ENCODE results near the gene FRAT1.
"Not testable (repeated sequence)": the region's sequence is repeated elsewhere in the genome, so short reads cannot be mapped to it uniquely, and the experiment has no call there.

FRAT1 gene

DNA sequence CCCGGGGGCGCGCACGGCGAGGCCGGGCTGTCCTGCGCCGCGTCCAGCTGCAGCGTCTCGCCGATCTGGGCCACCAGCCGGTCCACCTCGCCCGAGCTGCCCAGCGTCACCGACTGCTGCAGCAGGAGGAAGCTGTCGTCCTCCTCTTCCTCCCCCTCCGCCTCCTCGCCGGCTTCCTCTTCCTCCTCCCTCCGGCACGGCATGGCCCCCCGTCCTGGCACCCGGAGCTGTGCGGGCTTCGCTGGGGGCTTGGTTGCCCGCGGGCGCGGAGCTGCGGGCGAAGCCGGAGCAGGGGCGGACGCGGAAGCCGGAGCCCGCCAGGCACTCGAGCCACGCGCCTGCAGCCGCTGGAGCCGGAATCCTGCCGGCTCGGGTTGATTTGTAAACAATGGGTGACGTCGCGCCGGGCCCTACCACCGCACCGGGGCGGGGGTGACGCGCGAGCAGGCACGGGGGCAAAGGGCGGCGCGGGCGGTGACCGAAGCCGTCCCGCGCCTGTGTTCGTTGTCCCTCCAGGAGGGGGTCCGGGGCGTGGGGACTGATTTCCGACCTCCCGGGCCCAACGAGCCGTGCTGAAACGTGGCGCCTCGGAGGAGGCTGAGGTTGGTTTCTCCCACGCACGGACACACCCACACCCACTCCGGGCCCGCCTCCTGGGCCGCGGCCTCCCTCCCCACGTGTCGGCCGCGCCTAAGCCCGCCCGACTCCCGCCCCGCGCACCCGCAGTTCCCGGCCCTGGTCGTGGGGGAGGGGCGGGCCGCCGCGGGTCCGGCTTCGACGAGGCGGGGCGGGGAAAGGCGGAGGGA lies 15.5 kb downstream of the FRAT1 start, which contains the start of gene FRAT2:
Gene FRAT2 (minus strand): TSS at position 360 of the 806 bp plus-strand sequence. CDS start 157 bp downstream, at position 203.
- in situ Hi-C loops (cut with HindIII; ENCODE audit: low sequenced_read_pairs) = no loop called here

GRCh38 chr10:97335188-97335619 lies 16.1 kb downstream of the FRAT1 start:
- in situ Hi-C loops (cut with HindIII; ENCODE audit: low sequenced_read_pairs) = no loop called here

- in situ Hi-C loops (cut with HindIII; ENCODE audit: low sequenced_read_pairs) = no loop called here
Observed at GRCh38 chr10:97336006-97336405, 16.9 kb downstream of the FRAT1 start.

GRCh38 chr10:97336446-97336845 lies 17.4 kb downstream of the FRAT1 start:
- in situ Hi-C loops (cut with HindIII; ENCODE audit: low sequenced_read_pairs) = no loop called here

DNA sequence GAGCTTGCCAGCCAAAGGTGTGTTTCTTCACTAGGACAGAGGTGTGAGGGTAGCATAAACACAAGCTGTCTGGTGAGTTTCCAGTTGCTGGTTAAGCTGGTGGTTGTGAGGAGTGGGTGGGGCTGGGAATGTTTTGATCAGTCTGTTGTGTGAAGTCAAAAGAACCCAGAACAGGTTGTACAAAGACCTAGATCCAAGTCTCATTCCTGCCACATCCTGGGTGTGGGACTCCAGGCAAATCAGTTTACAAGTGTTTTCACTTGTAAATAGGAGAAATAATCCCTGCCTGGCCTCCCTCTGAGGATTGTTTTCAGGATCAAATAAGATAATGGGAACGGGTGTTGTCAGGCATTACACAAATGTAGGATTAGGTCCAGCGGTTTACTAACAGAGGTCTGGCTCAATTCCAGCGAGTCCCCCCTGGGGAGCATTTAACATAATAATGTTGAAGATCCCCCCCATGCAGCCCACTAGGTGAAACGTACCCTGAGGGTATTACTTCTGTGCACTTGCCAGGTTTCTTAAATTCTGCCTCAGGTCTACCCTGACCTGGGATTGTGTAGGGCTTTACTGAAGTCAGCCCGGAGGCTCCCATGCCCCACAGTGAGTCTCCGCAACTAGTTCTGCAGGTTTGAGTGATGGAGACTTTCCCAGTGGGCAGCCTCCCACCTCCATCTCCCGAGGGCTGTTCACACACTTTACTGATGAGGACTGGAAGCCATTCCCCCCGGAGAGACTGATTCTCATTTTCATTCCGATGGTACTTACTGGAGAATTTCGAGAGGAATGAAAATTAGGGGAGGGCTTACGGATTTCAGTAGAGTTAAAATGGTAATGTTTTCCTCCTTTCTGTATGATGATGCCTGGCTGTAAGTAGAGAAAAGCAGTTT lies 18.1 kb downstream of the FRAT1 start:
- in situ Hi-C loops (cut with HindIII; ENCODE audit: low sequenced_read_pairs) = no loop called here

- in situ Hi-C loops (cut with HindIII; ENCODE audit: low sequenced_read_pairs) = no loop called here
Observed at GRCh38 chr10:97338041-97338440, 19.0 kb downstream of the FRAT1 start.

DNA sequence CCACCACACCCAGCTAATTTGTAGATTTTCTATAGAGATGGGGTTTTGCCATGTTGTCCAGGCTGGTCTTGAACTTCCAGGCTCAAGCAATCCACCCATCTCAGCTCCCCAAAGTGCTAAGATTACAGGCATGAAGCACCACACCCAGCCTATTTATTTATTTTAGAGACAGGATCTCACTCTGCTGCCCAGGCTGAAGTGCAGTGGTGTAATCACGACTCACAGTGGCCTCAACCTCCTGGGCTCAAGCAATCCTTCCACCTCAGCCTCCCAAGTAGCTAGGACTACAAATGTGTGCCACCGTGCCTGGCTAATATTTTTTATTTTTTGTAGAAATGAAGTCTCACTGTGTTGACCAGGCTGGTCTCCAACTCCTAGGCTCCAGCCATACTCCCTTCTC lies 22.3 kb downstream of the FRAT1 start:
- in situ Hi-C loops (cut with HindIII; ENCODE audit: low sequenced_read_pairs) = no loop called here

DNA sequence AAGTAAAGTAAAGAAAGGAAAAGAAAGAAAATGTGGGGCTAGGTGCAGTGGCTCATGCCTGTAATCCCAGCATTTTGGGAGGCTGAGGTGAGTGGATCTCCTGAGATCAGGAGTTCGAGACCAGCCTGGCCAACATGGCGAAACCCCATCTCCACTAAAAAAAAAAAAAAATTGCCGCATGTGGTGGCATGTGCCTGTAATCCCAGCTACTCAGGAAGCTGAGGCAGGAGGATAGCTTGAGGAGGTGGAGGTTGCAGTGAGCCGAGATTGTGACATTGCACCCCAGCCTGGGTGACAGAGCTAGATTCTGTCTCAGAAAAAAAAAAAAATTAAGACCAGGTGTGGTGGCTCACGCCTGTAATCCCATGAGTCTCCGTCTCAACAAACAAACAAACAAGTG lies 24.6 kb downstream of the FRAT1 start:
- in situ Hi-C loops (cut with HindIII; ENCODE audit: low sequenced_read_pairs) = not testable (repeated sequence)

DNA sequence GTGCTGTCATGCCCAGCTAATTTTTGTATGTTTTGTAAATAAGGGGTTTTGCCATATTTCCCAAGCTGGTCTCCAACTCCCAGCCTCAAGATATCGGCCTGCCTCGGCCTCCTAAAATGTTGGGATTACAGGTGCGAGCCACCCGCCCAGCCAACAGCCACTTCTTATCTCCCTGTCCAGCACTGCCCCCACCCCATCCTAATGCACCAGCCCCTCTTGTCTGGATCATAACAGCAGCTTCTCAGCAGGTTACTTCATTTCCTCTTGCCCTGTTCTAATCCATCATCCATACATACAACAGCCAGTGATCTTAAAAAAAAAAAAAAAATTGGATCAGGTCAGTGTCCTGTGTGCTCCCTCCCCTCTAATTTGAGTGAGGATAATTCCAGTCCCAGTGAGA lies 28.2 kb downstream of the FRAT1 start:
- in situ Hi-C loops (cut with HindIII; ENCODE audit: low sequenced_read_pairs) = no loop called here

DNA sequence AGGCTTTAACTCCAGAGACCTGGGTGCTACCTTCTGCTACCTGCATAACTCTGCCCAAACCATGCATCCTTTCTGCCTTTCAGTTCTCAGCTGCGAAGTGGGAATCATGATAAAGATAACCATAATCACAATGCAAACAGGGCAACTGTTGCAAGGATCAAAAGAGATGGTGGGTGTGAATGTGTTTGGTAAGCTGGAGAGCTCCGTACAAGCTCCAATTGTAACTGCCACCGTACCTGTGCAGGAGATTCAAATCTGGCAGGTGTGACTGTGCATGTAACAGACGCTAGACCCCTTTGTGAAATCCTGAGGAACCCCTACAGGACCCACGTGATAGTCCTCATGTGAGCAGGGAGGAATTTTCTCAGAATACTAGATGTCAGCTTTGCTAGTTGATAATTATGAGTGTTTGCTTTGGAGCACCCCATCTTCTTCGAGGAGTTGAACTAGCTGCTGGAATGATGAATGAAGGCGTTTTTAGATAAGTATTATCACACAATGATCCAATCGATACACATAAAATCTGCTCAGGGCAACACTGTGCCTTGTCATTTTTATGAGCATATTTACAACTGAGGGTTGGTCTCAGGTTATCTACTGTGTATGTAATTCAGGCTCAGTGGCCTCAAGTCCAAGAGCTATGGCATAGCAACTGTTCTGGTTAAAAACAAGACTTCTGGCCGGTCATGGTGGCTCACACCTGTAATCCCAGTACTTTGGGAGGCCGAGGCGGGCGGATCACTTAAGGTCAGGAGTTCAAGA lies 30.9 kb downstream of the FRAT1 start:
- in situ Hi-C loops (cut with HindIII; ENCODE audit: low sequenced_read_pairs) = no loop called here

GRCh38 chr10:97353945-97354344 lies 34.9 kb downstream of the FRAT1 start:
- in situ Hi-C loops (cut with HindIII; ENCODE audit: low sequenced_read_pairs) = no loop called here

DNA sequence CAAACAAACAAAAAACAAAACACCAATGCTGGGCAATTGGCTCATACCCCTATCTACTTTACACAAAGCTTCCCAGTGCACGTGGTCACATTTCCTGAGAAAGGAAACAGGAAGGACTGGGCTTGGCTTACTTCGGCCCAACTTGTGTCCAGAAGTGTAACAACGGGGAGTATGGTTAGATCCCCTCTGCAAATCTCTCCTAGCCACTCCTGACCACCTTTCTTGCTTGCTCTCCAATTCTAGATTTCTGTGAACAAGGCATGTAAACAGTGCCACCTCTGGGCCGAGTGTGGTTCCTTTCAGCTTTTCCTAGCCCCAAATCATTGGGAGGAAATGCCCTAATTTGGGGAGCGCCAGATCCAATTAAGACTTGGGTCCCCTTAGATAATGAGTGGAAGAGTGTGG lies 36.5 kb downstream of the FRAT1 start:
- in situ Hi-C loops (cut with HindIII; ENCODE audit: low sequenced_read_pairs) = no loop called here

DNA sequence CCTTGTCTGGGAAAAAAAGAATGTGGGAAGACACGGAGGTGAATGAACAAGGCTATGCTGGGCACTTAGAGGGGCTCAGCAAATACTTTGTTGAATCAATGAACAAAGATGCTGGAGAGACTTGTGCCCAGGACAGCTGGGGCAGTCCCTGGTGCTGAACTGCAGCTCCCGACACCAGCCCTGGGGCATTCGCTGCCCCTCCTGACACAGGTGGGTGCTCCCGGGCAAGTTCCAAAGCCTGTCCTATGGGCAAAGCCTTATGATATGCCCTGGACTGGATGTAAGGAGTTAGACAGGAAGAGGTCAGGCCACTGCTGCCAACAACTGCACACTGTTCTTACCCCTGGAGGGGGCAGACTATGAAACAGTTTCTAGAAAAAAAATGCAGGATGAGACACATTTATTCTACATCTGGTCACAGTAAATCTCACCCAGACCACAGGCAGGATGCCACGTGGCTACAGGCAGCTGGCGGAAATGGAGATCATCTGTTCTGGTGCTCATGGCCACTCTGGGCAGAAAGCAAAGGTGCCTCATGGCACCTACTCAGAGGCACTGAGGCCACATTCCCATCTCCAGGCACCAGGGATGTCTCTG lies 37.3 kb downstream of the FRAT1 start:
- in situ Hi-C loops (cut with HindIII; ENCODE audit: low sequenced_read_pairs) = no loop called here

DNA sequence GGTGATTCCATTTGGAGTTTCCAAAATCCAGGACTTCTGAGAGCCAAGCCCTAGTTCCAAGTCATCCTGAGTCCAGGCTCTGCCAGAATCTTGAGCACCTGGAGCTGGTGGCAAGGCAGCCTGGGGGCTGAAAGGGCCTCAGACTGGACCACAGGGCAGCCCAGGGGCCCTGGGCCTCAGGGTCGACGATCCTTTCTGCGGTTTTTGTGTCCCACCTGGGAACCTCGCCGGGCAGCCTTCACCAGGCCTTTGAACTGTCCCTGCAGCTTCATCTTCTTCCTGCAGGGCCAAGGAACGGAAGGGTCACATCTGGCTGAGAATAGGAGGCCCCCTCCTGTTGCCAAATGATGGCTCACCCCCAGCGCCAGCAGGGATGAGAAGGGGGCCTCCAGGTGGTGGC lies 37.8 kb downstream of the FRAT1 start:
- in situ Hi-C loops (cut with HindIII; ENCODE audit: low sequenced_read_pairs) = no loop called here

GRCh38 chr10:97358349-97358748 lies 39.3 kb downstream of the FRAT1 start:
- in situ Hi-C loops (cut with HindIII; ENCODE audit: low sequenced_read_pairs) = no loop called here

DNA sequence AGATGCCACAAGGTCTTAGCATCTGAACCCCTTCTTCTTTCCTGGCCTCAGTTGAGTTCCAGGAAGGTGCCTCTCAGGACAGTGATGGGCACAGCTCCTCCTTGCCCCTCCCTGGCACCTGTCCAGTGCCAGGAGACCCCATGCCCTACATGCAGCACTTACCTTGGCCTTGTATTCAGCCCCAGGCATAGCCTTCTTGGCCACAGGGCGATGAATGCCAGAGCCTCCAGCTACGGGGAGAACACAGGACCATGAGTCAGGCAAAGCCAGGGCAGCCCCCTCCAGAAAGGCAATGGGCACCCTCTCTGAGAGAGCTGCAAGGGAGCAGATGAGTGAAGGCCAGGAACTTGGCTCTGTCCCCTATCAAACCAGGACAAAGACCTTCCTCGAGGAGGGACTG lies 39.7 kb downstream of the FRAT1 start:
- in situ Hi-C loops (cut with HindIII; ENCODE audit: low sequenced_read_pairs) = no loop called here

GRCh38 chr10:97360705-97361536 lies 41.9 kb downstream of the FRAT1 start:
- in situ Hi-C loops (cut with HindIII; ENCODE audit: low sequenced_read_pairs) = no loop called here

DNA sequence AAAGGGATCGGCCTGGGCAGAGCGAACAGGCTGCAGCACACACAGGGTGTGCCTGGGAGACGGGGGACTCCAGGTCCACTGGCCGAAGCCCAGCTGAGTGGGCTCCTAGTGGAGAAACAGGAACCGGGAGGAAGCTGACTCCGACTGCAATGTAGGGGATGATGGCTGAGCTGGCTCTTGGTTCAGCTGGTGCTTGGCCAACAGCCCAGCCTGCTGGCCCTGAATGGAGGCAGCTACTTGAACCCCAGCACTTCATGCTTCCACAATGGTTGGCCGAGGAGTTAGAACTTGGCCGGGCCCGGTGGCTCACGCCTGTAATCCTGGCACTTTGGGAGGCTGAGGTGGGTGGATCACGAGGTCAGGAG lies 42.4 kb downstream of the FRAT1 start:
- in situ Hi-C loops (cut with HindIII; ENCODE audit: low sequenced_read_pairs) = no loop called here

- in situ Hi-C loops (cut with HindIII; ENCODE audit: low sequenced_read_pairs) = no loop called here
Observed at GRCh38 chr10:97362310-97363033, 43.4 kb downstream of the FRAT1 start.

All from DLD1 (cell line).